Endometrial microvascular endothelial cells (primary cell): Measurements from ENCODE around the gene DCUN1D3. TPM values are rescaled to one million over a fixed set of nuclear protein-coding genes. Genes with fewer than 3 reads are reported as not detected.
"Not testable (repeated sequence)": the region's sequence is repeated elsewhere in the genome, so short reads cannot be mapped to it uniquely, and the experiment has no call there.

Experiments
- in situ Hi-C: cut with HindIII; loops from 2 replicates; pipeline ENCODE4 v1.10.0; 2017; ENCODE audit warnings: low sequenced_read_pairs, low pct_unique_long_range_greater_than_20kb; ENCODE audit errors: inconsistent ontology term
- total RNA-seq: library from RNA; depleted of rRNA; stranded (reverse); fragments of >200 nt; gene quantifications from one replicate; pipeline ENCODE4 v1.2.3, GENCODE V29; 2015; ENCODE audit errors: inconsistent ontology term

Gene DCUN1D3
- total RNA-seq, 1 donor from 2014 or later, result 37.7 TPM

DNA sequence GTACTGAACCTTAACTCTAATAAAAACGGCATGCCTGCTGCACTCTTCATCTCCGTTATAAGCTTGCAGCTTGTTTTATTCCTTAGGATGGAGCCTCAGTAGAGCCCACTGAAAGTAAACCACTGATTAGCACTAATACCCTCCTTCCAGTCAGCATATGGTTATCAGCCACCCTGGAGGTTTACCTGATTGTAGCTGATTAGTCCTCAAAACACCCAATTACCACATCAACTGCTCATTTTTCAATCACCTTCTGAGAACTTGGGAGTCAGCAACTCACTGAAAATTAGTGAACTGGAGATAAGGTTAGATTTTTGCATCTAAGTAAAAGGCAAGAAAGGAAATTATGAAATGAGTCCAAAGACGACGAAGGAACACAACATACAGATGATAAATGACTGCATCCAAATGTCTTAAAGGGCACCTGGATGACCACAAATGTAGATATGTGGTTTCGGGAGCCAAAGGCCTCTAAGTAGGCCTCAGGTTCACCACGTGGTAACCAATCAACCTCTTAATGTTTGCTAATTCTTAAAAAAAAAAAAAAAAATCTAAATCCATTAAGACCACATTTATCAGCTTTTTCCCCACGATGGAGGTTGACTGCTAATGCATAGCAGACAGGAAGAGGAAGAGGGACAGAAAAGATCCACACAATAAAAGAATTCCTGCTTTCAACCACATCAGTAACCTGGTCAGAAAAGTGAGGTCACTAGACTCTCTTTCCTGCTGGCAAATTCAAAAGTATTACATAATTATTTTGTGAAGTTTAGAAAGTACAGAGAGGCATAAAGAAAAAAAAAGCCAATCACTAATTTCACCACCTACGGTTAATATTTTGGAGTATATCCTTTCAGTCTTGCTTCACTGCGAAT, 28.0 kb downstream of the DCUN1D3 start:
- in situ Hi-C loops, result no loop called here

DNA sequence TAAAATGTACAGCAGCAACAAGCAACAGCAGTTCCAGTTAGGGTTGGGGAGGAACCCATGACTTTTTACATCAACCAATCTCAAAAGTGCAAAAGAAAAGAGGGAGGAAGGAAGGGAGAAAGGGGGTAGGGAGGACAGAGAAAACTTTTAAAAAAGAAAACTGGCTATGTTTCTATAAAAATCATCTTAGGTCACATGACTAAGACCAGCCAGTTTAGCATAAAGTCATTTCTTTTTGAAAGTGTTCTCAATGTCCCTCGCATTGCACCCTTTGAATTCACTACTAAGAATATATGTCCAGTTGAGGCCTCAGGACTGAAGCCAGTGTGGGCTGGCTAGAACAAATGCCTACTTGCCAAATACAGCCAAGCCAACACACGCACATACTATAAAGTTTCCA, 28.9 kb downstream of the DCUN1D3 start:
- in situ Hi-C loops, result no loop called here

DNA sequence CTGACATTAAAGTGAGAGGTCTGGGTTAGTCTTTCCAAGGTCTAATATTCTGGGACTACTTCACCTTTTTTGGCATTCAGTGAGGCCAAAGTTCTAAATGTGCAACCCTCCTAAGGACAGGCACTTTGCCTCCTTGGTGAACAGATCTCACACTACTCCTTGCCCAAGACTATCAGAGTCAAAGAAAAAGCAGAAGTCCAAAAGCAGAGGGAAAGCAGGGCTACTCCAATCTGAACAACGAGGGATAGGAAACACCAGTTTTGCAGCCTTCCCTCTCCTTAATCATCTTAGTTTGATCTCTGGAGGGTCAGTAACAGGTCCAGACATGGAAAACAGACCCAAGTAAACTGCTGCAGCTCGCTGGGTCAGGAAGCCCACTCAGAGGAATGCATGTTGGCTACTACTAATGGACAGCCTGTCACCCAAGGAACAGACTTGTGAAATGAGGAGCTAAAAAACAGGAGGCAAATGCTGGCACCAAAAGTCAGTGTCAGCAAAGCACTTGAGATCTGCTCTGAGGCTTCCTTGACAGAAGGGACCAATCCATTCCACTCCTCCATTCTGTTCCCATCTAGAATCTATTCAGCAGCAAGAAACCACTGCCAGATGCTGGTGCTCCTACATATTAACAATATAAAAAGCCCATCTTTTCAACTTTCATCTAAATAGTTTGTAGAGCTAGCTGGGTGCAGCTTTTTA, 29.9 kb downstream of the DCUN1D3 start:
- in situ Hi-C loops, result no loop called here

DNA sequence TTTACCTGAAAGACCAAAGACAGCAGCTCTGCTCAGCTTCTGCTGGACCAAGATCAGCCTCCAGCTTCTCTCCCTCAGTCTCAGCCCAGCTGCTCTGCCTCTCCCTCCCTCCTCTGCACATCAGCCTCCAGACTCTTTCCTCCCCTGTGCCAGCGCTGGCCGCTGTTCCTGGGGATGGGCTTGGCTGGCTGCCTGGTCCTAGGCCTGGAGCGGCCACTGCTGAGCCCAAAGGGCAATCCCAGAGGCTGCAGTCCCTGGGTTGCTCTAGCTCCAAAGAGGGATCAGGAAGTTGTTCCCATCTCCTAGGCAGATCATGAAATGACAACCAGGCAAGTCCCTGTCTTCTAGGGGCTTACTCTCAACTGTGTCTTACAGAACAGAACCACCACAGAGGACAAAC, 31.3 kb downstream of the DCUN1D3 start:
- in situ Hi-C loops, result no loop called here

DNA sequence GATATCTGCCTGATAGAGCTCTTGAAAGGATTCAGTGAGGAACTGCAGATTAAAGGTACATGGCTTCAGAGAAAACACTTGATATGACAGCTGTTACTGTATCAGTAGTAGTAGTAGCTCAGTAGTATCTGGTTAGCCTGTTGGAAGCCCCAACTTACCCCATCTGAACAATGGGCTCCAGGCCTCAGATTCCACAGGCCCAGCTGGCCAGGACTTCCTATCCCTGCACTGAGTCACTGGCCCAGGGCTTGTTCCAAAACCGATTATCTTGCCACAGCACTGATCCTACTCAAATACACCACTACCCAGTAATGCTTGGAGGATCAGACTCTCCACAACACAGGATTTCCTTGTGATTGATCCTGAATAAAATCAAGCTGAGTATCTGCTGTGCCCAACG, 32.6 kb downstream of the DCUN1D3 start:
- in situ Hi-C loops, result no loop called here

DNA sequence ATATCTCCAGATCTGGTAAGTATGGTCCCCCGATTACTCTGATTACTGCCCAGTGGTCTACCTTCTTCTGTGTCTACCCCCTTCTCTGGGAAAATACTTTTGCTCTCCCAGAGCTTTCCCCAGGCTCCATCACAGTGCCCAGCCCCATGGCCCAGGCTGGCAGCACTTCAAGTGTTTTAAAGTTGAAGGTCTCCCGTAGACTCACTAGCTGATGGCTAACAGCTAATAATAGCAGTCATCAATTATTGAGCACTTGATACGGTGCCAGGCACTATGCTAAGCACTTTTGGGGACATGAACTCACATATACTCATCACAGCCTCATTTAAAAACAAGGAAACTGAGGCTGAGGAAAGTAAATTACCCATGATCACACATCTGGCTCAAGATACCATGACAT, 33.4 kb downstream of the DCUN1D3 start:
- in situ Hi-C loops, result no loop called here

DNA sequence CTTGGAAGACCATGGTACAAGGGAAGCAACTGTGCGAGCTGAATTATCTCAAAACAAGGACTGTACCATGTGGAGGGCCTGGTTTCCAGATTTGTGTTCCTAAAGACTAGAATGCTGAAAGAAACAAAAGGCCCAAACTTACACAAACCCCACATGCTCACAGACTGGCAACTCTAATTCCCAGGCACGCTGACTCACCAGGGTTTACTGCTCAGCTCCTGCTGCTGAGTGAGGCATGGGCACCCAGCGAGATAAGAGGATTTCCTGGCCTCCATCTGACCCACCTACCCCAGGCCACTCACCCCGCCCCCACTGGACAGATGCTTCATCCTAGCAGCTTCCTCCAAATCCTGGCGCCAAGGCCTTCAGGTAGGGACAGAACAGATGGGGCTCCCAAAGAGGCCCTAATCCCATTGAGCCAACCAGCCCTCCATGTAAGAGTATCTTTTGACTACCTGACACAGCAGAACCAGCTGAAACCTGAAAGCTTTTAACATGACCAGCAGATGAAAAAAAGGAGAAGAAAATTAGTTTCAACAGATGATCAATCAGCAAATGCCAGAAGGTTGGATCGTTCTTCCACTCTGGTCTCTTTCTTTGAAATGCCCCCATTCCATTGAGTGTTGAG, 33.9 kb downstream of the DCUN1D3 start:
- in situ Hi-C loops, result no loop called here

DNA sequence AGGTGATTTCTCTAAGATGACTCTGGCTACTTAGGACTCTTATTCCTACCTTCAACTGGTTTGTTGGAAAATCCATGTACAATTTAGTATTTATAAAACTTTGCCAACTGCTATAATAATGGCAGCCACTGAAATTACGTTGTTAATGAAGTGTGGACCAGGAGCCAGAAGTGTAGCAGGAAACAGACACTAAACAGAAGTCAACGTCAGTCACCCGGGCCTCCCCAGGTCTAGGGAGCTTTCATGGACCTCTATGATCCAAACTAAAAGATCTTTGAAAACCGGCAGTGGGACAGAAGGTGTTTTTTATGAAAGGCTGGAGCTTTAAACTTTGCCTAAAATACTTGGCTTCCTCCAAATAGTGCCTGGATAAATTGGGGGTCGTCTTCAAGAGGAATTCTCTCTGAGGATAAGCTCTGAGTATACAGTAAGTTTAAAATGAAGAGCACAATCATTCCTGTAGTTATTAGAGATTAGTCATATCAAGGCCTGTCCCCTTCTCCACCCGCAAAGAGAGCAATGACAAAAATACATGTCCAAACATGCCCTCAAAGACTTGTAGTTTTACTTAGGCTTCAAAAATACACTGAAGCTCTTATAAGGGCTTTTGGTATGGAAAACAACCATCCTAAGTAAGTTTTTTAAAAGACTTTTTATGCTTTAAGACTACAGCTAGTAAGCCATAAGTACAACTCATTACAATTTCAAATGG, 34.6 kb downstream of the DCUN1D3 start:
- in situ Hi-C loops, result no loop called here

DNA sequence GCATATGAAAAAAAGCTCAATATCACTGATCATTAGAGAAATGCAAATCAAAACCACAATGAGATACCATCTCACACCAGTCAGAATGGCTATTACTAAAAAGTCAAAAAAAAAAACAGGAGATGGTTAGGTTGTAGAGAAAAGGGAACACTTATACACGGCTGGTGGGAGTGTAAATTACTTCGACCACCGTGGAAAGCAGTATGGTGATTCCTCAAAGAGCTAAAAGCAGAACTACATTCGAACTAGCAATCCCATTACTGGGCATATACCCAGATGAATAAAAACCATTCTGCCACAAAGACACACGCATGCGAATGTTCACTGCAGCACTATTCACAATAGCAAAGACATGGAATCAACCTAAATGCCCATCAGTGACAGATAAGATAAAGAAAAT, 35.8 kb downstream of the DCUN1D3 start:
- in situ Hi-C loops, result not testable (repeated sequence)

DNA sequence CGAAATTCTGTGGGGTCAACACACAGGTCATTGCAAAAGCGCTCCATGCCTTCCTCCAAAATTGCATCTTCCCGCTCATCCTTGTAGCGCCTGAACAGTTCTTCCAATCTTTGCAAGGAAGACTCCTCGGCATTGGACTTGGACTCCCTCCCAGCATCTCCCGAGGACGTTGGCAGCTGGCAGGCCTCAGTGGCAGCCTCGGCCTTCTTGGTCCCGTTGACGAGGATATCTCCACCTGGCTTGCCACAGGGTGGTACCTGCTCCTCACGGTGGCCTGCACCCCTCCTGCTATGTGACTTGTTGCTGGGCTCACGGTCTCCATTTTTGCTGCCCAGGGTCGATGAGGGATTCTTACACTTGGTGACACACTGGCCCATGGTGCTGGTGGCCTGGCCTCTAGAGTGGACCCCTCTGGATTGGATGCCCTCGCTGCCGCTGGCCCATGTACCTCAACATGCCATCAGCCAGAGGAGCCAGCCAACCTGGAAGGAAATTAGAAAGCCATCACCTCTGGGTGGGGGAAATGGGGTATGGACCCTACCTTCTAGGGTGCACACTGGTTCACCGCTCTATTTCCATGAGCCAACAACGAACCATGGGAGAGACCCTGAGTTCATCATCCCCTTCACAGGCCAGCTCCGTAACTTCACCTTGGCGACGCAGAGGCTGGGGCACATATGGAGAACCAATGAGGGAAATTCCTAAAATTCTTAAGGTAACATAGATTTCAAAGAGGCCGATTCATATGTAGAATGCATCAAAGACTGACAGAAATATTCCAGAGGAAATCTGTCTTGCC, 37.8 kb downstream of the DCUN1D3 start:
- in situ Hi-C loops, result no loop called here

DNA sequence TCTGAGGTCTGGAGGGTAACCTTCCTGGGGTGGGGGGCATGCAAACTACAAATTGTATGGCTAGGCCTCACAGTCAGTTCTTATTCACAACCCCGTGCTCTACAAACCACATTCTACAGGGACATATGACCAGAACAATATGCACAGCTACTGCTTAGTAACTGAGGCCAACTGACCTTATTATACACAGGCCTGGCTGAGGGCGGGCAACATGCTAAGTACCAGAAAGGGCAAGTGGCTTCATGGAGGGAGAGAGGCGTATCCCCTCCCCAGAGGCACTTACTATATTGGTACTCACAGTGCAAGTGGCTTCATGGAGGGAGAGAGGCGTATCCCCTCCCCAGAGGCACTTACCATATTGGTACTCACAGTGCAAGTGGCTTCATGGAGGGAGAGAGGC, 39.2 kb downstream of the DCUN1D3 start:
- in situ Hi-C loops, result not testable (repeated sequence)

DNA sequence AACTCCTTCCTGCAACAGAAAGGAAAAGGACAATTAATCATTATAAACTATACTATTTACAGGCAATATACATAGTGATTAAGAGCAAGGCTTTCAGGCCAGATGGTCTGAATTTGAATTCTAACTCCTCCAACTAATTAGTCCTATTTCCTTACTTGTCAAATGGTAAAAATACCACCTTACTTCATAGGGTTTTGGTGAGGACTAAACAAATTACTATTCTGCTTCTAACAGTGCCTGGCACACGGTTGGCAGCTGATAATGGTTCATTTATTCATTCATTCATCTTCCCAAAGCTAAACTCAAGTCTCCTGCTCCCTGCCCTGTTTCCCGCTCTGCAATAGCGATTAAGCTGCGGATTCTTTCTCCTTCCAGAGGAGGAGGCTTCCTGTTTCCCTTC, 39.8 kb downstream of the DCUN1D3 start:
- in situ Hi-C loops, result no loop called here

DNA sequence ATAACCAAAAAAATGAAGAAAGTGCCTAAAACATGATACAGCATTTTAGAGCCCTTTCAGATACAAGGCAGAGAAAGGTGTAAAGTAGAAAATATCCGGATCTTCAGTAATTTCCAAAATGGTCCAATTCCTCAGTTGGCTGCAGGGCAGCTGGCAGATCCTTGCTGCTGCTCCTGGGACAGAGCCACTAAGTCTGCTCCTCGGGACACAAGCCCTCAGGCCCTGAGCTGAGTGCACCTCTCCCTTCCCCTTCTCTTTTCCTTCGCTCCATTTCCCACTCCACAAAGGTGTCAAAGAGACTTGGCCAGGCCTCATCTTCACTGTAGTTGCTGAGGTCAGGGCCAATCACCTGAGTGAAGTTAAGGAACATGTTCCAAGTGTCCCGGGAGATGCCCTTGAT, 40.5 kb downstream of the DCUN1D3 start:
- in situ Hi-C loops, result loop anchor here (10.0 kb wide), 1 partner anchor 45 kb away; the partner anchor contains the start of genes DCUN1D3 and LYRM1

DNA sequence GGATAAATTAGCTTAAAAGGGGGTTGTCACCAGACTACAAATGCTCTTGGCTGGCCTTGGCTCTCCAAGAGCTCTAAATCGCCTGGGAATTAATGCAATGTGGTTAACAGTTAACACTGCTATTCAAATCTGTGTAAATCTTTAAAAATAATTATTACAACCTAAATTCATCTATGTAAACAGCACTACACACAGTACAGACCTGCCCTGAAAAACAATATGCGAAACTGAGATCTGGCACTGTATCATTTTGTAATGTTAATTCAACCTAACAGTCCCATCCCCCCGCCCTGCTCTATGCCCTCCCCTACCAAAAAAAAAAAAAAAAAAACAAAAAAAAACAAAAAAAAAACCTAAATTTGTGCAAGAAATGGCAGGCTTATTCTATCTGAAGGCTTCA, 40.9 kb downstream of the DCUN1D3 start:
- in situ Hi-C loops, result loop anchor here (10.0 kb wide), 1 partner anchor 46 kb away; the partner anchor contains the start of genes DCUN1D3 and LYRM1

DNA sequence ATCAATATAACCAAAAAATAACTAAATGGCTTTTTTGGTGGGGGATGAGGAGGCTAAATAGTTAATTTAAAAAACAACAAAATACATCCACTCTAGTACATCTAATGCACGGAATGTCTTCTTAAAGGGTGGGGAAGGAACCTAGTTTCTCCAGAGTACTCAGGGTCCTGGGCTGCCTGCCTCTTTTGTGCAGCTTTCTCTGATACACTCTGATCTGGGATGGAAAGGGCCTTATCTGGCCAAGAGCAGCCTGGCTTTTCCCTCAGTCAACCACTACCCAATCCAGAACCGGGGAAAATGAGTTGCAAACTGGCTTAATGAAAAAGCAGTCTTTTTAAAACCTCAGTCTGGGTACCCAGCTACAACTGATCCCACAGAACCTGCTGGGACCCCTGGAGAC, 42.9 kb downstream of the DCUN1D3 start:
- in situ Hi-C loops, result loop anchor here (10.0 kb wide), 1 partner anchor 48 kb away; the partner anchor contains the start of genes DCUN1D3 and LYRM1

DNA sequence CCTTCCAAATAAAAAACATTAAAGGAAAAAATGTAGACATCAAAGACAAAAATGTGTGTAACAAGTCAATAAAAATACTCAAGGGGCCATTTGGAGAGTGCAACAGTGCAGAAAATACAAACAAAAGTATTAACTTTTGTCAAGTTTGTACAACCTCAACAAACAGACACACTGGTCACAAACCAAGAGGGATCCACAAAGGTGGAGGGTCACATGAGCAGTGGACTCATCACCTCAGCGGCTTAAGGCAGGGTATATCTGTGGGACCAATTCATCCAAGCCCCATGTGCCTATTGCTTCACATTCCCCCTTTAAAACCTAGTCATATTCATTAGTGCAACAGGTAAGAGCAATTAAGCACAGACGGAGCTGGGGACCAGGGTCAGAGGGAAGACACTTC, 45.2 kb downstream of the DCUN1D3 start:
- in situ Hi-C loops, result loop anchor here (10.0 kb wide), 1 partner anchor 50 kb away; the partner anchor contains the start of genes DCUN1D3 and LYRM1

DNA sequence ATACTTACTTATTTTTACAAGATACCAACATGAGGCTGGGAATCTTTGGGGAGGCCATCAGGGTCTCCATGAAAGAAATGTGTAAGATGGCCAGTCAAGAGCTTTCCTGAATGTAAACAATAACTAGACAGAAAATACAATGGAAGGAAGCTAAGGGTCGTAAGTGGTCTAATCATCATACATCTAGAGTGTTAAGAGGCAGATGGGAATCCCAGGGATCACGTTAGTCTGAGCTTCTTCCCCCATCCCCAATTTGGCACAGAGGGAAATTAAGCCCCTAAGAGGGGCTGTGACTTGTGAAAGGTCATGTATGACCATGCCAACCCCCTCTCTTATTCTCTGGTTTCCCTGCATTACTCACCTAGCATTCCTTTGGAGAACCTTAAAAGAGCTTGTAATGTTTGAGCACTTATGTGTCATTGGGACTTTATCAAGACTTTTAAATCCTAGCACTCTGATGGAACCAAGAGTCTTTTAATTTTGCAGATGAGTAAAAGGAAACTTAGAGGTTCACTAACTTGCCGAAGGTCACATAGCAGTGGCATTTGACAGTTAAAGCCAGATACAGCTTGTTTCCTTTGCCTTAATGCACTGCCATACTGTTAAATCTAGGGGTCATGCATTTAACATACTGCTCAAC, 46.1 kb downstream of the DCUN1D3 start:
- in situ Hi-C loops, result loop anchor here (10.0 kb wide), 1 partner anchor 51 kb away; the partner anchor contains the start of genes DCUN1D3 and LYRM1

DNA sequence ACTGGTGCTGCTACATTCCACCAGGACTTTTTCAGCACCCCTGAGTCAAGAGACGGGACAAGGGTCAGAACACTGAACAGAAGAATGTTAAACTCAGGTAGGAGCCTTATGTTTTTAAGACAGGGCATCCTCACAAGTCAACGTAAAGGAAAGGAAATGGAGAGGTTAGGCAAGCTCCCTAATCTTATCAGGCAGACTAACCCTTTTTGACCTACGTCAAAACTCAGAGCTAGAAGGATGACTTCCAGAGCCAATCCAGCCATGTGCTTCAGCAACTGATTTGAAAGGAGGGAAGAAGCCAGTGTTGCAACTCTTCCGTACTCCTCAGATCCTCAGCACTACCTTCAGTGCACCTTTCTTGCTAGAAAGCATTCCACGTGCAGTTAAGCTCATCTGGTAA, 47.0 kb downstream of the DCUN1D3 start:
- in situ Hi-C loops, result loop anchor here (10.0 kb wide), 1 partner anchor 52 kb away; the partner anchor contains the start of genes DCUN1D3 and LYRM1
